ENCODE measurements around the gene TYW1B.
"Not testable (repeated sequence)": the region's sequence is repeated elsewhere in the genome, so short reads cannot be mapped to it uniquely, and the experiment has no call there.

TYW1B gene

GRCh38 chr7:72620923-72621322, 207.1 kb downstream of the TYW1B start:
- not testable (repeated sequence) for DNase-seq

- DNase-seq: not testable (repeated sequence)
Observed at GRCh38 chr7:72618435-72619180, 209.4 kb downstream of the TYW1B start.

GRCh38 chr7:72609761-72610160, 218.2 kb downstream of the TYW1B start:
- not testable (repeated sequence) for DNase-seq

GRCh38 chr7:72607988-72608387, 220.0 kb downstream of the TYW1B start:
- not testable (repeated sequence) for DNase-seq

- not testable (repeated sequence) for DNase-seq
Observed at GRCh38 chr7:72605863-72606431, 222.1 kb downstream of the TYW1B start.

- not testable (repeated sequence) for DNase-seq
Observed at GRCh38 chr7:72604771-72605611, 223.0 kb downstream of the TYW1B start.

GRCh38 chr7:72603476-72603875, 224.5 kb downstream of the TYW1B start:
- DNase-seq: not testable (repeated sequence)

- DNase-seq: no peak
Observed at GRCh38 chr7:72603073-72603472, 224.9 kb downstream of the TYW1B start.

GRCh38 chr7:72601683-72602082, 226.3 kb downstream of the TYW1B start:
- not testable (repeated sequence) for DNase-seq

GRCh38 chr7:72590023-72590422, 238.0 kb downstream of the TYW1B start:
- not testable (repeated sequence) for DNase-seq

- DNase-seq: not testable (repeated sequence)
Observed at GRCh38 chr7:72587267-72587666, 240.7 kb downstream of the TYW1B start.

- not testable (repeated sequence) for DNase-seq
Observed at GRCh38 chr7:72584576-72584975, 243.4 kb downstream of the TYW1B start.

- DNase-seq: not testable (repeated sequence)
Observed at GRCh38 chr7:72583620-72584361, 244.2 kb downstream of the TYW1B start.

GRCh38 chr7:72580142-72580770, 247.7 kb downstream of the TYW1B start:
- not testable (repeated sequence) for DNase-seq

- DNase-seq: no peak
Observed at GRCh38 chr7:72577107-72577506, 250.9 kb downstream of the TYW1B start.

- not testable (repeated sequence) for DNase-seq
Observed at GRCh38 chr7:72561988-72562387, 266.0 kb downstream of the TYW1B start.

- not testable (repeated sequence) for DNase-seq
Observed at GRCh38 chr7:72559546-72559945, 268.5 kb downstream of the TYW1B start.

GRCh38 chr7:72556733-72557132, 271.3 kb downstream of the TYW1B start:
- not testable (repeated sequence) for DNase-seq

- not testable (repeated sequence) for DNase-seq
Observed at GRCh38 chr7:72555238-72555637, 272.8 kb downstream of the TYW1B start.

- DNase-seq: not testable (repeated sequence)
Observed at GRCh38 chr7:72554401-72554800, 273.6 kb downstream of the TYW1B start.

- not testable (repeated sequence) for DNase-seq
Observed at GRCh38 chr7:72550454-72550853, 277.5 kb downstream of the TYW1B start.

- not testable (repeated sequence) for DNase-seq
Observed at GRCh38 chr7:72546586-72547237, 281.3 kb downstream of the TYW1B start.

Measured in activated CD4-positive, CD25-positive, alpha-beta regulatory T cell treated with anti-CD3 and anti-CD28 coated beads, Interleukin-2, amount 50 U/mL, for 72 hours (primary cell).